HUES6 (cell line): ENCODE results near the gene USP13.

Experiments used
- H3K27ac ChIP-seq: 2 replicates; pipeline ENCODE4 v1.7.0; 2013; ENCODE audit warnings: low read depth, mild to moderate bottlenecking, low read length, inconsistent platforms
- H3K27me3 ChIP-seq: 2 replicates; pipeline ENCODE4 v1.6.1; 2013; ENCODE audit warnings: low read length; ENCODE audit not compliant: control insufficient read depth, insufficient read depth
- H3K36me3 ChIP-seq: 2 replicates; pipeline ENCODE4 v1.6.1; 2013; ENCODE audit warnings: low read length; ENCODE audit not compliant: control insufficient read depth, insufficient read depth
- H3K4me1 ChIP-seq: 2 replicates; pipeline ENCODE4 v1.6.1; 2013; ENCODE audit warnings: low read length; ENCODE audit not compliant: control insufficient read depth, insufficient read depth
- H3K4me3 ChIP-seq: 2 replicates; pipeline ENCODE4 v1.5.1; 2013; ENCODE audit warnings: low read depth, low read length
- H3K9ac ChIP-seq: one replicate; pipeline ENCODE4 v1.6.1; 2013; ENCODE audit warnings: mild to moderate bottlenecking, low read length
- H3K9me3 ChIP-seq: 2 replicates; pipeline ENCODE4 v1.6.1; 2013; ENCODE audit warnings: low read depth, low read length; ENCODE audit not compliant: control insufficient read depth, insufficient read depth

Gene USP13

GRCh38 chr3:179652447-179653095 is at the start of gene USP13:
USP13 (plus strand) TSS chr3:179653040; CDS start chr3:179653226, 186 bp downstream.
- H3K4me1 ChIP-seq: peaks cover 15% of the 10 kb centered on the region
- no peaks in the 10 kb centered on the region for H3K36me3 ChIP-seq
- peak within 1 kb of the TSS; percentile 100 for H3K4me3 ChIP-seq
- no peaks in the 10 kb centered on the region for H3K27me3 ChIP-seq
- H3K27ac ChIP-seq: peak within 1 kb of the TSS; percentile 93; the same call in 1 of the 2 replicates
- H3K9me3 ChIP-seq: no peaks in the 10 kb centered on the region
- H3K9ac ChIP-seq: peak within 1 kb of the TSS; percentile 99

- H3K36me3 ChIP-seq: peaks cover 44% of the 10 kb centered on the region
- peaks cover 5% of the 10 kb centered on the region; the same call in 1 of the 2 replicates for H3K4me1 ChIP-seq
- no peak overlapping the region for H3K9ac ChIP-seq
- no peak overlapping the region for H3K27ac ChIP-seq
- no peaks in the 10 kb centered on the region for H3K9me3 ChIP-seq
- peak overlapping the region; percentile 77 for H3K4me3 ChIP-seq
- H3K27me3 ChIP-seq: no peaks in the 10 kb centered on the region
Measured at GRCh38 chr3:179603321-179603720, 49.5 kb upstream of the USP13 start.

- Histone ChIP-seq H3K4me3 (peak overlapping the region; percentile 77), H3K9ac (peak overlapping the region; percentile 84), H3K27ac (no peak overlapping the region), H3K27me3 (no peaks in the 10 kb centered on the region), H3K4me1 (peaks cover 5% of the 10 kb centered on the region; the same call in 1 of the 2 replicates), H3K9me3 (no peaks in the 10 kb centered on the region), H3K36me3 (peaks cover 39% of the 10 kb centered on the region)
Measured at GRCh38 chr3:179603831-179604230, 49.0 kb upstream of the USP13 start.

- Histone ChIP-seq H3K4me1 (peaks cover 5% of the 10 kb centered on the region; the same call in 1 of the 2 replicates), H3K27ac (peak within 1 kb of the TSS; percentile 78), H3K36me3 (peaks cover 32% of the 10 kb centered on the region), H3K27me3 (no peaks in the 10 kb centered on the region), H3K4me3 (peak within 1 kb of the TSS; percentile 77), H3K9me3 (no peaks in the 10 kb centered on the region), H3K9ac (peak within 1 kb of the TSS; percentile 84)
Measured at GRCh38 chr3:179604321-179605078, 48.3 kb upstream of the USP13 start, which contains the start of the genes MRPL47 and NDUFB5. MRPL47 (minus strand) TSS chr3:179604638; CDS start chr3:179604624, 14 bp downstream. NDUFB5 (plus strand) TSS chr3:179604794; CDS start chr3:179604816, 22 bp downstream.

GRCh38 chr3:179606534-179607085 is 46.2 kb upstream of the USP13 start:
- Histone ChIP-seq H3K4me1 (peaks cover 5% of the 10 kb centered on the region; the same call in 1 of the 2 replicates), H3K9me3 (no peaks in the 10 kb centered on the region), H3K9ac (no peak overlapping the region), H3K36me3 (peaks cover 11% of the 10 kb centered on the region), H3K27me3 (no peaks in the 10 kb centered on the region), H3K27ac (no peak overlapping the region), H3K4me3 (no peak overlapping the region)

GRCh38 chr3:179608931-179609720 is 43.7 kb upstream of the USP13 start:
- Histone ChIP-seq H3K4me1 (no peaks in the 10 kb centered on the region), H3K36me3 (0 out of 2 replicates have a peak, but pooled peaks cover 2% of the 10 kb centered on the region), H3K27ac (no peak overlapping the region), H3K9me3 (no peaks in the 10 kb centered on the region), H3K27me3 (no peaks in the 10 kb centered on the region), H3K4me3 (no peak overlapping the region), H3K9ac (no peak overlapping the region)

GRCh38 chr3:179610066-179610465 is 42.8 kb upstream of the USP13 start:
- H3K9ac ChIP-seq: no peak overlapping the region
- peaks cover 5% of the 10 kb centered on the region; the same call in 1 of the 2 replicates for H3K36me3 ChIP-seq
- H3K9me3 ChIP-seq: no peaks in the 10 kb centered on the region
- no peaks in the 10 kb centered on the region for H3K4me1 ChIP-seq
- H3K27me3 ChIP-seq: no peaks in the 10 kb centered on the region
- no peak overlapping the region for H3K4me3 ChIP-seq
- no peak overlapping the region for H3K27ac ChIP-seq

GRCh38 chr3:179613807-179614206 is 39.0 kb upstream of the USP13 start:
- Histone ChIP-seq H3K36me3 (peaks cover 21% of the 10 kb centered on the region), H3K27ac (no peak overlapping the region), H3K4me1 (no peaks in the 10 kb centered on the region), H3K9ac (no peak overlapping the region), H3K27me3 (no peaks in the 10 kb centered on the region), H3K4me3 (no peak overlapping the region), H3K9me3 (no peaks in the 10 kb centered on the region)

GRCh38 chr3:179615458-179616173 is 37.2 kb upstream of the USP13 start:
- Histone ChIP-seq H3K27me3 (no peaks in the 10 kb centered on the region), H3K4me1 (no peaks in the 10 kb centered on the region), H3K9ac (no peak overlapping the region), H3K9me3 (no peaks in the 10 kb centered on the region), H3K4me3 (no peak overlapping the region), H3K27ac (no peak overlapping the region), H3K36me3 (peaks cover 26% of the 10 kb centered on the region)

GRCh38 chr3:179622023-179622422 is 30.8 kb upstream of the USP13 start:
- Histone ChIP-seq H3K27ac (no peak overlapping the region), H3K36me3 (peaks cover 63% of the 10 kb centered on the region), H3K9me3 (no peaks in the 10 kb centered on the region), H3K27me3 (no peaks in the 10 kb centered on the region), H3K4me3 (no peak overlapping the region), H3K9ac (no peak overlapping the region), H3K4me1 (no peaks in the 10 kb centered on the region)
